ENCODE results near the gene CCDC33.

CCDC33 gene

GRCh38 chr15:74233373-74233772 lies 2.8 kb upstream of the CCDC33 start:
- no peak for DNase-seq

- DNase-seq, result no peak
Observed at GRCh38 chr15:74233851-74234597, 2.1 kb upstream of the CCDC33 start.

DNA sequence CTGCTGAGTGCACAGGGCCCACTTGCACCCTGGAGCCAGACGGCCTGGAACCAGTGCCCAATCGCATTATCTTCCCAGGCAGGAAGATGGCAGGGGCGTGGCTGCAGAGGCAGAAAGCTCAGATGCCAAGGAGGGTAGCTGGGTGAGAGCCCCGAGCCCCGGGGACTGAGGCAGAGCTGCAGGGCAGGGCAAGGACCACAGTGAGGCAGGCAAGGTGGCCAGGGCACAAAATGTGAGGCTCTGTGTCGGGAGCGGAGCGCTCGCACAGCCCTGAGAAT lies 1.6 kb upstream of the CCDC33 start:
- DNase-seq, result no peak

DNA sequence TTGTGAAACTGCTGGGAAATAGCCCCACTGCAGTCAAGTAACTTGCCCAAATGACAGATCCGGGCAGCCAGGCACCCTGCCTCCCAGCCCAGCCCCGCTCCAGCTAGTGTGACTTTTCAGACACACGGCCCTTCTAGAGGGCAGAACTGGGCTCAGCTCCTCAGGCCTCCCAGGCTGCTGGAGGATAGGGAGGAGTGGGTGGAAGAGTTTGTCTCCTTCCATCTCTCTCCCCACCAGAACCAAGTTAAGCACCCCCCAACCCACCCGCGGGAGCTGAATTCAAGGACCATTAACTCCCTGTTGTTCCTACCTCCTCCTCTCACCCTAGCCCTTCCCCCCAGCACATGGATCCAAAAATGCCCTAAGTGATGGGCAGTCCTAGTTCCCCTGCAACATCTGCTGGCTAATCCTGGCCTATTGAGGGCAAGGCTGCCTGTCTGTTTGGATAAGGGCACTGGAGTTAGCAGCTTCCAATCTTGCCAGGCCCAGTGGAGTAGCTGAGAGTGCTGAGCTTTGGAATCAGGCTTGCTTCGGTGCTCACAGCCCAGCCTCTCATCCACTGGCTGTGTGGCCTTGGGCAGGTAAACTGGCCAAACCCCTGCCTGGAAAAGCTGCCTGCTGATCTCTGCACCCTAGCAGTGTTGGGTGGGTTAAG lies 3.1 kb downstream of the CCDC33 start:
- DNase-seq, result no peak

GRCh38 chr15:74240002-74240568 lies 4.0 kb downstream of the CCDC33 start:
- no peak for DNase-seq

DNA sequence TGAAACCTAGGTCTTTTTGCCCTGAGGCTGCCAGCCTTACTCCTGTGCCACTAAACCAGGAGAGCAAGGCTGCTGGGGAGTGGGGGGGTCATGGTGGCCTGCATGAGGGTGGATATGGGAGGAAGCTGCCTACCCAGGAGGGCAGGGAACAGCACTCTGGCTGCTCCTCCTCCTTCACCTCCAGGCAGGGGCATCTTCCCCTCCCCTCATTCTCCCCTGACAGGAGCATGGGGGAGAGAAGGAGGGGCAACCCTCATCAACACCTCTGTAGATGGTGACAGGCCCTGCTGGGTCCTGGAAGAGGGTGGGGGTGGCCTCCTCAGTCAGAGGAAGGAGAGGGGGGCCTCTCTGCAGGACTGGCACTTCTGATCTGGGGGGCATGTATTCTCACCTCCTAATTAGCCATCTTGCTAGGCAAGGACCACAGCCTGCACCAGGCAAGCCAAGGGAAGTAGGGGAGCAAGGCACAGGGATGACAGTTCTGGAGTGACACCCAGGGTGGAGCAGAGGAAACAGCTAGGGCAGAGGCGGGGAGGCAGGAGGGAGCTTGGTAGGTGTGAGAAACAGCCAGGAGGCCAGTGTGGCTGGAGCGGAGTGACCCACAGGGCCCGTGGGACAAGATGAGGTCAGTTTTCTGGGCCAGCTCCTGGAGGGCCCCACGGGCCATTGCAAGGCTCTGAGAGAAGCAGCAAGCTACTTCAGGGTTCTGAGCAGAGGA lies 4.9 kb downstream of the CCDC33 start:
- no peak for DNase-seq

DNA sequence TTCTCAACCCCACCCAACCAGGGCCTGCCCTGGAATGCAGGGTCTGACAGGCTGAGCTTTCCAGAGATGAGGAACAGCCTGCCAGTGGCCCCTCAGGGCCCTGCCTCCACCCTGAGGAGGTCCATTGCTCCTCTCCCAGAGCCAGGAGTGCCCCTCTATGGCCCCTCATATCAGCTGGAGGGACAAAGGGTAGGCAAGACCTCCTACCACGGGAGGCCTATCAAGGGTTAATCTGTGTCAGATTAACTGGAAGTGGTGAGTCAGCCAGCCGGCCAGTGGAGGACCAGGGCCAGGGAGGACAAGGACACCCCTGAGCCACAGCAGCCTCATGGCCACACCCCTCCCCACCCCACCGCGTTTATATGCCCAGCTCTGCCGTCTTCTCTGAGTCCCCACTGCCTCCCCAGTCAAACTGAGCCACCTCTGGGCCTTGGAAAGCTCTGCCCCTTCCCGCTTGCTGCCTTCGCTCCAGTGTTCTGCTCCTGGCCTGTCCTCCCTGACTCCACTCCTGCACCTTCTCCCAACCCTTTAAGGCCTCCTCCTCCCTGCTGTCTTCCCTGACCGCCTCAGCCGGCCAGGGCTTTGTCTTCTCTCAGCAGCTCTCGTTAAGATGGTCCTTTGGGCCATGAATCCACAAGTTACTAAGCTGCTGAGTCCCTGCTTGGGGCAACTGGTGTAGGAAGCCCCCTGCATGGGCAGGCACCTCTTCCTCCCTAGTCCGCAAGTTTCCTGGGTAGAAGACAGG lies 6.5 kb downstream of the CCDC33 start:
- DNase-seq, result no peak

DNA sequence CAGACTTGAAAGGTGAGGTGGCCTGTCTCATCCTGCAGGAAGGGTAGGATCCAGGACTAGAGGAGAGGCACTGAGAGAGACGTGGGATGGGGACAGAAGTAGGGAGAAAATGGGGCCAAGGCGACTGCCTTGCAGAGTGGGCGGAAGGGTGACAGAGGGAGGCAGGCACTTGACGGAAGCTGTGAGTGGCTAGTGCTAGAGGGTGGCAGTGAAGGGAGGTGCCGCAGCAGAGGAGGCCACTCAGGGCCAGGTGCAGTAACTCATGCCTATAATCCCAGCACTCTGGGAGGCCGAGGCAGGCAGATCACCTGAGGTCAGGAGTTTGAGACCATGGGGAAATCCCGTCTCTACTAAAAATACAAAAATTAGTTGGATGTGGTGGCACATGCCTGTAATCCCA lies 7.3 kb downstream of the CCDC33 start:
- no peak for DNase-seq

DNA sequence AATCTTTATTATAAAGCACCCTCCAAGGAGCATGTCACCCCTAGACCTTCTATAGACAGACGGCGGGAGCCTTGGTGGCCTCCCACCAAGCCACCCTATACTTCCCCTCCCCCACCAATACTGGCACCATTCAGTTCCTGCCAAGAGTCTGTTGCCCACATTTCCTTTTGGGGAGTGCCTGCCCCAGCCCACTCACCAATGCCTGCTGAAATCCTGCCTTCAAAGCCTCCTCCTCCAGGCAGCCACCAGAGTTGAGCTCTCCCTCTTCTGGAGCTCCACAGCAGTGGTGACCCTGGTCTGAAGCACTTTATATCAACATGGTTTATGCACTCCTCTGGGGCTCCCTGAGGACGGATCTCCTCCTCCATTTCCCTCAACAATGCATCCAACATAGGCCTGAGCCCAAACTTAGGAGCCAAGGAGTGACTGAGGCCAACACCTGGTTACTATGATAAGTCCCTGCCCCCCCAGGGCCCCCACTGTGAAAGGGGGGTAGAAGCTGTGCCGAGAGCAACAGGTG lies 8.8 kb downstream of the CCDC33 start:
- DNase-seq, result no peak

DNA sequence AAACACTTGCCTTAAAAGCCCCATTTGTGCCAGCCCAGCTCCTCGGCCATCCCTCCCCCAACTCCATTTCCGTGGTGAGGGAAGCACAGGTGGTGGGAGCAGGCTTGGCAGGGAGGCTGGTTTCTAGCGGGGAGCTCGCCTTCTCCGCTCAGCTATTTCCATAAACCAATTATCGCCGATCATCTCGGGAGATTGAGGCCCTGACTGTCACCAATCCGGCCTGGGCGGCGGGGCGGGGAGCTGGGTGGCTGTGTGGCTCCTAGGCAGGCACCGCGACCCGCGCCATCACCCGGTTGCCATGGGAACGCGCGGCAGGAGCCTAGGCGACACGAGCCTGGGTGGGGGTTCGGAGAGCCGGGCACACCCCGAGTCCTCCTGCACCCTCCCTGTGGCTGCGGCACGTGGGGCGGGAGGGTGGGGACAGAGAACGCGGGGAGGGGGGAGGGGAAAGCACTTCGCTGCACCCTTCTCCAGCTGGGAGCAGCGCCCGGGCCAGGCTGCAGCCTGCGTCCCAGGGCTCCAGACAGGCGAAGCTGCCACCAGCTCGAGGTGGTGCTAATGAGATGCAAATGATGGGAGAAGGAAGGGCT lies 9.3 kb downstream of the CCDC33 start:
- no peak for DNase-seq

DNA sequence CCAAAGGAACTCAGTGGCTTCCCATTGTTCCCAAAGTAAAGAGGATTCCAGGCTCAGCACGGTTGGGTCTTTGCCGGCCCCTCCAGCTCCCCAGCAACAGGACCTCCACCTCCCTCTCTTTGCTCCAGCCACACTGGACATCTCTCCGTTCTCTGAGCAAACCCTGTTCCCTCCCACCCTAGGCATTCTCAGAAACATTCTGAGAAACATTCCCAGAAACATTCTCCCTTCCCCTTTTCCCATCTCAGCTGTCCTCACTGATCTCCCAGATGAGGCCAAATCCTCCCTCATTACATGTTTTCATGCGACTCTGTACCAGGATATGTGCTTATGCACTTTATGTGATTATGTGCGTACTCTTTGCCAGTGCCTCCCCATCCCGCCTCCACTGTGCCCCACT lies 14.1 kb downstream of the CCDC33 start:
- no peak for DNase-seq

- no peak for DNase-seq
Observed at GRCh38 chr15:74251131-74251811, 15.1 kb downstream of the CCDC33 start.

GRCh38 chr15:74252291-74252690 lies 16.2 kb downstream of the CCDC33 start:
- no peak for DNase-seq

DNA sequence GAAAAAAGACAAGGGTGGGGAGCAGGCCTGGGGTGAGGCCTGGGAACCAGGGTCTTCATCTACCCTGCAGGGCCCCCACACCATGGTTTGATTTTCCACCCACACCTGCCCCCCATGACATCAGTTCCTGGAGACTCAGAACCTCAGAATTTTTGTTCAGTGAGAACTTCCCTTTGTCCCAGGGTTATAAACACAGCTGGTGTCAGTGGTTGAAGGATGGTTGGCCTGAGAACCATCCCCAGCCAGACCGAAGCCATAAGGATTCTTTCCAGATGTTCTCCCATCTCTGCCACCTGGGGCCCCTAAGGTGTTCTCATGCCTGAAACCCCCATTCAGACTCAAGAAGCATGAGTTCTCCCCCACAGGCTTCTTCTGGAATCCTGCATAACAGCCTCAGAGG lies 16.6 kb downstream of the CCDC33 start:
- DNase-seq, result no peak

DNA sequence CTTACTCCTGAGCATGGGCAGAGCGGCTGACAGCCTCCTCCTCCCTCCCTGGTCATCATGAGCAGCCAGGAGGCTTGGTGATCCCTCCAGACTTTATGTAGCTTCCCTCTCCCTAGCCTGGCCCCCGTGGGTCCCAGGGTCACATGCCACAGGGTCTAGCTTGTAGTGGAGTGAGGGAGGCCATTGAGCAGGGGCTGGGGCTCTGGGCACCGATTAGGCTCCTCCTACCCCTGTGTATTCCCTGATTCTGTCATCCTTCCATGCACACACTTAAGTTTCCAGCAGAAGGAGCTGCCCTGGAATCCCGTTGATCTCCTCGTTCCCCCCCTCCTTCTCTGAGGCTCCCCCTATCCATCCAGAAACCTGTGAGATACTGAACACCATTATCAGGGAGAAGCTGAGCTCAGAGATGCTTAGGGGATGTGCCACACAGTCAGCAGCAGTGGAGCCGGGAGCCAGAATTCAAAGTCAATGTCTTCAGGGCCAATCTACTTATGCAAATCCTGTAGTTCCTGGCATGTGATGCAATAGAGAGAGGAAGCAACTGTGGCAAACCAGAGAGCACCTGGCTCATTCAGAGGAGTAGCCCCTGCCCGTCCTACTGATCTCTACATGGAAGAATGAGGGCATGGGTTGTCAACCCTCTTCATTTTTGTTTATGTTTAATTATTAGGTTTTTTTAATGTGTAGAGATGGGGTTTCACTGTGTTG lies 17.2 kb downstream of the CCDC33 start:
- no peak for DNase-seq

- DNase-seq, result no peak
Observed at GRCh38 chr15:74257105-74257504, 21.0 kb downstream of the CCDC33 start.

DNA sequence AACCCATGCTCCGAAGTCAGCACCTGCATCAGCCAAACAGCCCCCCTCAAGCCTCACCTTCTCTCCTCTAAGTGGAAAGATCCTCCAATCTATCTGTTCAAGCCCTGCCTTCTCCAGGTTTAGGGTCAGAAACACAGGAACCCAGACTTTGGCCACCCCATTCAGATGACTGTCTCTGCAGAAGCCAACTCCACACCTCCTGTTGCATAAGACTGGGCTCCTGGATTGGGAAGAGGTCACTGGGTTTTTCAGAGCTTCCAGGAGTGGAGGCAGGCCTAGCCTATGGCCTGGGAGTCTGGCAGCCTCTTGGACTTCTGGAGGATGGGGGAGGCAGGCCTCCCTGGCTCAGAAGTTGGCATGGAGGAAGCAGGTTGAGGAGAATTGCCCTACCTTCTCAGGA lies 21.5 kb downstream of the CCDC33 start:
- DNase-seq, result no peak

- DNase-seq, result no peak
Observed at GRCh38 chr15:74258456-74259291, 22.5 kb downstream of the CCDC33 start.

DNA sequence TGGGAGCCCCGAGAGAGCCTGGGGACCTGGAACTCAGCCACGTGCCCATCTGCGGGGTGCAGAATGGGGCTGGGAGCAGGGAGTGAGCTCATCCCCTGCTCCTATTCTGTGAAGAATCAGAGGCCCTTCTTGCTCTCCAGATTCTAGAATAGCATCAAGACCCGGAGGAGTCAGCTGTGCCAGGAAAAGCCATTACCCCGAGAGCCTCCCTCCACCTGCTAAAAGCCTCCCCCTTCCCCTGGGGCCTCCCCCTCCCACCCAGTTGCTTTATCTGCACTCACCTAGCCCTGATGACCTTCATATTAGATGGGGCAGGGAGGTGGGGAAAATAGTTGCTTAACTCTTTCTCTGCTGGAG lies 23.1 kb downstream of the CCDC33 start:
- DNase-seq, result no peak

DNA sequence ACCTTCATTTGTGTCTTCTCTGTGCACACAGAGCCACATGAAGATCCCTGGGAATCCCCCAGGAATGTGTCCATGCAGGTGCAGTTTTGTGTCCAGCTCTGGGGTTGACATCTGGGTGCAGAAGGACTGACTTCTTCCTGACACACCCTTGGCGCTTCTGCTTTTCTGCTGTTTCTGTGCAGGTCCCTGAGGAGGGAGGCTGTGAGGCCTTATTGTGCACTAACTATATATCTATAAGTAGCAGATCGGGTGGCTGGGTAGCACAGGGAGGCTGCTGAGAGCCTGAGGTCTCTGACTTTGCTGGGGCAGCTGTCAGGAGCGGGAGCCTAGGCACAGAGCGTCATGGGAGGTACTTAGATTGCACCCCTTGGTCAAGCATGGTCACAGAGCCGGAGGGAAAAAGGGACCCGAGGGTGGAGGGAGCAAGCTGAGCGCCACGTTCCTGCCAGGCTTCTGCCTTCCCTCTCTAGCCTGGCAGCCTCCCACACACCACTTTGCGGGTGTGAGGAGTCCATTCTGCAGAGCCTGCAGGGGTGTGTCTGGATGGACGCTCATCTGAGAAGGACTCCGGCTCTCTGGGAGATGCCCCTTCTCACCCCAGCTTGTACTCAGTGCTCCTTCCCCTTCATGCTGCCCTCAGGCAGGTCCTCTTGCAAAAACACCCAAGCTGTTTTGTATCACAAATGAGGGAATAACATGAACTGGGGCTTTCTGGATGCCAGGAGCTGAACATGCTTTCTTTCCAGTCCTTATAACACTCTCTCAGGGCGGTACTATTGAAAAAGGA lies 23.9 kb downstream of the CCDC33 start:
- DNase-seq, result no peak
